ENCODE measurements around the gene MISP3.

Gene MISP3

GRCh38 chr19:14096272-14096992, 23.8 kb downstream of the MISP3 start:
- no peak overlapping the region for H3K4me3 ChIP-seq (ENCODE audit: low read length)
- no peak for DNase-seq (ENCODE audit: low read depth)
- TF ChIP-seq, protein P1, sequence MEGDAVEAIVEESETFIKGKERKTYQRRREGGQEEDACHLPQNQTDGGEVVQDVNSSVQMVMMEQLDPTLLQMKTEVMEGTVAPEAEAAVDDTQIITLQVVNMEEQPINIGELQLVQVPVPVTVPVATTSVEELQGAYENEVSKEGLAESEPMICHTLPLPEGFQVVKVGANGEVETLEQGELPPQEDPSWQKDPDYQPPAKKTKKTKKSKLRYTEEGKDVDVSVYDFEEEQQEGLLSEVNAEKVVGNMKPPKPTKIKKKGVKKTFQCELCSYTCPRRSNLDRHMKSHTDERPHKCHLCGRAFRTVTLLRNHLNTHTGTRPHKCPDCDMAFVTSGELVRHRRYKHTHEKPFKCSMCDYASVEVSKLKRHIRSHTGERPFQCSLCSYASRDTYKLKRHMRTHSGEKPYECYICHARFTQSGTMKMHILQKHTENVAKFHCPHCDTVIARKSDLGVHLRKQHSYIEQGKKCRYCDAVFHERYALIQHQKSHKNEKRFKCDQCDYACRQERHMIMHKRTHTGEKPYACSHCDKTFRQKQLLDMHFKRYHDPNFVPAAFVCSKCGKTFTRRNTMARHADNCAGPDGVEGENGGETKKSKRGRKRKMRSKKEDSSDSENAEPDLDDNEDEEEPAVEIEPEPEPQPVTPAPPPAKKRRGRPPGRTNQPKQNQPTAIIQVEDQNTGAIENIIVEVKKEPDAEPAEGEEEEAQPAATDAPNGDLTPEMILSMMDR (IDR thresholded peaks at IDR 0.05; ENCODE audit: insufficient read depth, low read depth, low read length, missing control alignments) = peak; percentile 10

- H3K4me3 ChIP-seq (ENCODE audit: low read length) = no peak overlapping the region
- no peak for DNase-seq (ENCODE audit: low read depth)
- TF ChIP-seq, protein P1 (IDR thresholded peaks at IDR 0.05; ENCODE audit: insufficient read depth, low read depth, low read length, missing control alignments) = no peak
Measured at GRCh38 chr19:14097532-14098151, 25.1 kb downstream of the MISP3 start.

- DNase-seq (ENCODE audit: low read depth) = no peak
- TF ChIP-seq, protein P1 (IDR thresholded peaks at IDR 0.05; ENCODE audit: insufficient read depth, low read depth, low read length, missing control alignments) = no peak
- H3K4me3 ChIP-seq (ENCODE audit: low read length) = no peak overlapping the region
Measured at GRCh38 chr19:14101003-14101545, 28.5 kb downstream of the MISP3 start.

GRCh38 chr19:14102102-14102696, 29.6 kb downstream of the MISP3 start:
- peak; percentile 32 for DNase-seq (ENCODE audit: low read depth)
- no peak overlapping the region for H3K4me3 ChIP-seq (ENCODE audit: low read length)
- TF ChIP-seq, protein P1 (IDR thresholded peaks at IDR 0.05; ENCODE audit: insufficient read depth, low read depth, low read length, missing control alignments) = no peak

- TF ChIP-seq, protein P1 (IDR thresholded peaks at IDR 0.05; ENCODE audit: insufficient read depth, low read depth, low read length, missing control alignments) = no peak
- no peak overlapping the region for H3K4me3 ChIP-seq (ENCODE audit: low read length)
- no peak for DNase-seq (ENCODE audit: low read depth)
Measured at GRCh38 chr19:14102756-14103155, 30.2 kb downstream of the MISP3 start.

DNA sequence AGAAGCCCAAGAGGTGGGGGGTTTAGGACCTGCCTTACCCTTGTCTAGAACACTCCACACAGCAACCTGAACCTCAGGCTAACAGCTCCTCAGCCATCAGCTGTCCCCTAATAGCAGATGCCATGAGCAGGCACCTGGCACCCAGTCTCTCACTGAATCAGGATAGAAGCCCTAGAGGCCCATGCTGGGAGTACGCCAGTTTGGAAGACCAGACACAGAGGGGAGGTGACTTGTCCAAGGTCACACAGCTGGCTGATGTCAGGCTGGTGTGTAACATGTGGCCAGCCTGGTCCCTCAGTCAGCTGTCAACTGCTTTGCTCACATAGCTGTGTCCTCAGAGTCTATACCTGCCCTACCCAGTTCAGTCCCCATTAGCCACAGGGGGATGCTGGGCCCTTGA, 30.7 kb downstream of the MISP3 start:
- no peak for DNase-seq (ENCODE audit: low read depth)
- TF ChIP-seq, protein P1 (IDR thresholded peaks at IDR 0.05; ENCODE audit: insufficient read depth, low read depth, low read length, missing control alignments) = no peak
- H3K4me3 ChIP-seq (ENCODE audit: low read length) = no peak overlapping the region

Measured in epithelial cell of esophagus (primary cell).